HEK293 (cell line): Measurements from ENCODE around the gene TRPM2.

ENCODE experiments used
- CTCF ChIA-PET: fragments of 350-600 bp; formaldehyde crosslinking; extraction: SDS; loops from one replicate; lab custom pipeline; 2021; ENCODE audit warnings: antibody characterized with exemption; lab: Yijun Ruan, JAX
- POLR2A ChIA-PET: fragments of 300-600 bp; formaldehyde crosslinking; extraction: SDS; loops from one replicate; lab custom pipeline; 2020; ENCODE audit warnings: antibody characterized with exemption, inconsistent platforms; lab: Yijun Ruan, JAX
- H3K27ac ChIP-seq: fragments of 200-500 bp; sonication (Bioruptor generic); 2 replicates; pipeline ENCODE4 v1.5.1; 2014; ENCODE audit warnings: low read depth, low read length, control low read depth, inconsistent platforms; ENCODE audit errors: extremely low read depth
- H3K36me3 ChIP-seq, 2 experiments: fragments of 200-500 bp in 1 of 2; sonication (Bioruptor generic) in 1 of 2; 1 replicate in 1 of 2; 2 replicates in 1 of 2; pipeline ENCODE4 v1.5.1; 2014 to 2017; ENCODE audit warnings: inconsistent platforms in 2 of 2, low read length in 2 of 2; ENCODE audit not compliant: control insufficient read depth in 2 of 2, insufficient read depth in 1 of 2
- H3K4me1 ChIP-seq: fragments of 200-500 bp; sonication (Bioruptor generic); 2 replicates; pipeline ENCODE4 v1.5.1; 2014; ENCODE audit warnings: mild to moderate bottlenecking, low read length, inconsistent platforms; ENCODE audit not compliant: control insufficient read depth, insufficient read depth
- H3K4me3 ChIP-seq: 2 replicates; pipeline ENCODE4 v1.5.1; 2011; ENCODE audit warnings: low read depth, mild to moderate bottlenecking, control low read depth, low read length, moderate library complexity
- H3K9me3 ChIP-seq: fragments of 200-500 bp; sonication (Bioruptor generic); 2 replicates; pipeline ENCODE4 v1.5.1; 2014; ENCODE audit warnings: low read depth, low read length, inconsistent platforms; ENCODE audit not compliant: control insufficient read depth, insufficient read depth
- GLIS1 ChIP-seq: fragments of 450-650 bp; formaldehyde crosslinking; IDR thresholded peaks from 2 replicates; pipeline ENCODE4 v1.5.1; 2016; ENCODE audit warnings: missing biosample characterization, missing genetic modification characterization
- KLF7 ChIP-seq: fragments of 450-650 bp; formaldehyde crosslinking; IDR thresholded peaks from 2 replicates; pipeline ENCODE4 v1.5.1; 2016; ENCODE audit warnings: missing biosample characterization, missing genetic modification characterization, borderline replicate concordance
- ZFHX2 ChIP-seq: fragments of 450-650 bp; formaldehyde crosslinking; conservative IDR thresholded peaks from 2 replicates; pipeline ENCODE4 v1.5.1; 2016; ENCODE audit warnings: missing biosample characterization, missing genetic modification characterization
- ZIC2 ChIP-seq: fragments of 450-650 bp; formaldehyde crosslinking; IDR thresholded peaks from 2 replicates; pipeline ENCODE4 v1.5.1; 2016; ENCODE audit warnings: missing biosample characterization, missing genetic modification characterization
- ZNF112 ChIP-seq: fragments of 450-650 bp; formaldehyde crosslinking; IDR thresholded peaks from 2 replicates; pipeline ENCODE4 v1.5.0; 2017; ENCODE audit warnings: missing biosample characterization, missing genetic modification characterization
- ZNF501 ChIP-seq: fragments of 450-650 bp; formaldehyde crosslinking; IDR thresholded peaks from 2 replicates; pipeline ENCODE4 v1.5.1; 2016; ENCODE audit warnings: missing biosample characterization, missing genetic modification characterization
- TF ChIP-seq, protein P1 (sequence below): fragments of 450-650 bp; formaldehyde crosslinking; conservative IDR thresholded peaks from 2 replicates; pipeline ENCODE4 v1.5.1; 2016; ENCODE audit warnings: low read depth, missing biosample characterization, missing genetic modification characterization
- TF ChIP-seq, protein P2 (sequence below): fragments of 450-650 bp; formaldehyde crosslinking; IDR thresholded peaks from 2 replicates; pipeline ENCODE4 v1.5.1; 2016; ENCODE audit warnings: missing biosample characterization, missing genetic modification characterization
- TF ChIP-seq, protein P3 (sequence below): fragments of 450-650 bp; formaldehyde crosslinking; IDR thresholded peaks from 2 replicates; pipeline ENCODE4 v1.5.1; 2016; ENCODE audit warnings: missing biosample characterization, missing genetic modification characterization, low read depth
- TF ChIP-seq, protein P4 (sequence below): fragments of 450-650 bp; formaldehyde crosslinking; IDR thresholded peaks from 2 replicates; pipeline ENCODE4 v1.5.1; 2017; ENCODE audit warnings: missing biosample characterization, missing genetic modification characterization

TRPM2 gene

DNA sequence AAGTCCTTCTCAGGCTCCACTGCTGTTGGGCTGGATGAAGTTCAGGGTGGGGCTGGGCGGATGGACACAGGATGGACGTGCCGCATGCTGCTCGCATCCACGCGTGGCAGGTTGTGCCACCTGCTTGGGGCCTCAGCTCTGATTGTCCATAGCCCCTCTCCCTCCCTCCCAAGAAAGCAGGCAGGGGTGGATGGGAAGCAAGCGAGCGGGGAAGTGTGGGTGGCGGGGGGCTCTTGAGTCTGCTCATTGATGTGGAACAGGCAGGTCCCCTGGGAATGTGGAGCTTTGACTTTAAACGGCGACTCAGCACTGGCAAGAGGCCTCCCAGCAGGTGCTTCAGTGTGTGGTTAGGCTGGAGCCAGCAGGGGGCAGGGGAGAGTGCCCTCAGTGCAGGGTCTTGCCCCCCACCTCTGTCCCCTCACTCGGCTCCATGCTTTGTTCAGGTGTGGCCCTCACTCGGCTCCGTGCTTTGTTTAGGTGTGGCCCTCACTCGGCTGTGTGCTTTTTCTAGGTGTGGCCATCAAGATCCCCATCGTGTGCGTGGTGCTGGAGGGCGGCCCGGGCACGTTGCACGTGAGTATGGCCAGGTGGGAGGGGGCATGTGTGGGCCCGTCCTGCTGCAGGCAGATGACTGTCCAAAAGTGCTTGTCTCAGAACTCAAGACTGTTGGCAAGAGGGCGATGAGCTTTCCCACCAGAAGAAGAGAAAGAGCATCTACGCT lies 23.9 kb downstream of the TRPM2 start (continued):
- TF ChIP-seq, protein P1, sequence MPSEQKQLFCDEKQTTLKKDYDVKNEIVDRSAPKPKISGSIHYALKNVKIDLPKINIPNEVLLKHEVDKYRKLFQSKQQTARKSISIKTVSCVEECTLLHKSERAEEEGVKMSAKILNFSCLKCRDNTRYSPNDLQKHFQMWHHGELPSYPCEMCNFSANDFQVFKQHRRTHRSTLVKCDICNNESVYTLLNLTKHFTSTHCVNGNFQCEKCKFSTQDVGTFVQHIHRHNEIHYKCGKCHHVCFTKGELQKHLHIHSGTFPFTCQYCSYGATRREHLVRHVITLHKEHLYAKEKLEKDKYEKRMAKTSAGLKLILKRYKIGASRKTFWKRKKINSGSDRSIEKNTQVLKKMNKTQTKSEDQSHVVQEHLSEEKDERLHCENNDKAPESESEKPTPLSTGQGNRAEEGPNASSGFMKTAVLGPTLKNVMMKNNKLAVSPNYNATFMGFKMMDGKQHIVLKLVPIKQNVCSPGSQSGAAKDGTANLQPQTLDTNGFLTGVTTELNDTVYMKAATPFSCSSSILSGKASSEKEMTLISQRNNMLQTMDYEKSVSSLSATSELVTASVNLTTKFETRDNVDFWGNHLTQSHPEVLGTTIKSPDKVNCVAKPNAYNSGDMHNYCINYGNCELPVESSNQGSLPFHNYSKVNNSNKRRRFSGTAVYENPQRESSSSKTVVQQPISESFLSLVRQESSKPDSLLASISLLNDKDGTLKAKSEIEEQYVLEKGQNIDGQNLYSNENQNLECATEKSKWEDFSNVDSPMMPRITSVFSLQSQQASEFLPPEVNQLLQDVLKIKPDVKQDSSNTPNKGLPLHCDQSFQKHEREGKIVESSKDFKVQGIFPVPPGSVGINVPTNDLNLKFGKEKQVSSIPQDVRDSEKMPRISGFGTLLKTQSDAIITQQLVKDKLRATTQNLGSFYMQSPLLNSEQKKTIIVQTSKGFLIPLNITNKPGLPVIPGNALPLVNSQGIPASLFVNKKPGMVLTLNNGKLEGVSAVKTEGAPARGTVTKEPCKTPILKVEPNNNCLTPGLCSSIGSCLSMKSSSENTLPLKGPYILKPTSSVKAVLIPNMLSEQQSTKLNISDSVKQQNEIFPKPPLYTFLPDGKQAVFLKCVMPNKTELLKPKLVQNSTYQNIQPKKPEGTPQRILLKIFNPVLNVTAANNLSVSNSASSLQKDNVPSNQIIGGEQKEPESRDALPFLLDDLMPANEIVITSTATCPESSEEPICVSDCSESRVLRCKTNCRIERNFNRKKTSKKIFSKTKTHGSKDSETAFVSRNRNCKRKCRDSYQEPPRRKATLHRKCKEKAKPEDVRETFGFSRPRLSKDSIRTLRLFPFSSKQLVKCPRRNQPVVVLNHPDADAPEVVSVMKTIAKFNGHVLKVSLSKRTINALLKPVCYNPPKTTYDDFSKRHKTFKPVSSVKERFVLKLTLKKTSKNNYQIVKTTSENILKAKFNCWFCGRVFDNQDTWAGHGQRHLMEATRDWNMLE (tag by site-specific recombination), result no peak
- TF ChIP-seq, protein P2, sequence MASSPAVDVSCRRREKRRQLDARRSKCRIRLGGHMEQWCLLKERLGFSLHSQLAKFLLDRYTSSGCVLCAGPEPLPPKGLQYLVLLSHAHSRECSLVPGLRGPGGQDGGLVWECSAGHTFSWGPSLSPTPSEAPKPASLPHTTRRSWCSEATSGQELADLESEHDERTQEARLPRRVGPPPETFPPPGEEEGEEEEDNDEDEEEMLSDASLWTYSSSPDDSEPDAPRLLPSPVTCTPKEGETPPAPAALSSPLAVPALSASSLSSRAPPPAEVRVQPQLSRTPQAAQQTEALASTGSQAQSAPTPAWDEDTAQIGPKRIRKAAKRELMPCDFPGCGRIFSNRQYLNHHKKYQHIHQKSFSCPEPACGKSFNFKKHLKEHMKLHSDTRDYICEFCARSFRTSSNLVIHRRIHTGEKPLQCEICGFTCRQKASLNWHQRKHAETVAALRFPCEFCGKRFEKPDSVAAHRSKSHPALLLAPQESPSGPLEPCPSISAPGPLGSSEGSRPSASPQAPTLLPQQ, result 0 out of 2 replicates have a peak, but pooled peaks have one; percentile 26
- no peak for TF ChIP-seq KLF7 (tag by site-specific recombination)
- TF ChIP-seq ZFHX2 (tag by site-specific recombination), result peak; percentile 78
- TF ChIP-seq, protein P3, sequence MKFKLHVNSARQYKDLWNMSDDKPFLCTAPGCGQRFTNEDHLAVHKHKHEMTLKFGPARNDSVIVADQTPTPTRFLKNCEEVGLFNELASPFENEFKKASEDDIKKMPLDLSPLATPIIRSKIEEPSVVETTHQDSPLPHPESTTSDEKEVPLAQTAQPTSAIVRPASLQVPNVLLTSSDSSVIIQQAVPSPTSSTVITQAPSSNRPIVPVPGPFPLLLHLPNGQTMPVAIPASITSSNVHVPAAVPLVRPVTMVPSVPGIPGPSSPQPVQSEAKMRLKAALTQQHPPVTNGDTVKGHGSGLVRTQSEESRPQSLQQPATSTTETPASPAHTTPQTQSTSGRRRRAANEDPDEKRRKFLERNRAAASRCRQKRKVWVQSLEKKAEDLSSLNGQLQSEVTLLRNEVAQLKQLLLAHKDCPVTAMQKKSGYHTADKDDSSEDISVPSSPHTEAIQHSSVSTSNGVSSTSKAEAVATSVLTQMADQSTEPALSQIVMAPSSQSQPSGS (tag by site-specific recombination), result no peak
- peak; percentile 24; the same call in 1 of the 2 replicates for TF ChIP-seq GLIS1
- peak; percentile 97 for TF ChIP-seq ZIC2
- TF ChIP-seq ZNF501 (tag by site-specific recombination), result no peak
- no peak for TF ChIP-seq ZNF112 (tag by site-specific recombination)

DNA sequence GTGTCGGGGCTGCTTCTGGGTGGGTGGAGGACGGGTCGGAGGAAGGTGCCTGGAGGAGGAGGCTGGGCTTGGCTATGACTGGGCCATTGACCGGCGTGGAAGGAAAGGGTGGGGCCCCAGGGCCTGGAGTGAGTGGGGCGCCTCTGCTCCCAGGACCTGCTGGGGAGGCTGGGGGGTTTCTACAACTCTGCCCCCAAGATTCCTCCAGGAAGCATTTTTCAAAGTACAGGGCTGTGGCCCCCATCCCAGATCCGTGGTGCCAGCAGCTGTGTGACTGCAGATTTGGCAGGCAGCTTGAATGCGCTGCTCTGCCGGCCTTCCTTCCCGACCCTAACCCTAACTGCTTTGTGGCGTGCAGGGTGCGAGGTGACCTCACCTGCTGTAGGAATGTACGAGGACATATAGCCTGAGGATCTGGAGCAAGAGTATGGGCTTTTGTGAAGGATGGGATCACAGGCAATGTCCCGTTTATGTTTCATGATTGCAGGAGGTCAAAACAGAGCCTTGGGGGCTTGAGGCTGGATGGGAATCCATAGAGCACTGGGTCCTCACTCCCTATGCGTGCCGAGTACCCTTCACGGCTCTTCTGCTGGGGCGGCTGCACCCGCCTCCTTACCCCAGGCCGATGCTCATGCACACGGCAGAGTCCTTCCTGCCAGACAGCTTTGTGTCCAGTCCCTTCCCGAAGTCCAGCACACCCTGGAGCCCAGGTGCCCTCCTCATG lies 24.7 kb downstream of the TRPM2 start:
- ChIA-PET CTCF (interaction anchor here (1.0 kb wide), 1 partner anchor 282 kb away, joined by 4 read pairs; no protein-coding TSS in a partner anchor), POLR2A (no interaction called here)
- Histone ChIP-seq H3K4me3 (no peak overlapping the region), H3K36me3 (no peaks in the 10 kb centered on the region), H3K27ac (no peak overlapping the region), H3K9me3 (no peaks in the 10 kb centered on the region), H3K4me1 (no peaks in the 10 kb centered on the region)
- TF ChIP-seq, protein P4, sequence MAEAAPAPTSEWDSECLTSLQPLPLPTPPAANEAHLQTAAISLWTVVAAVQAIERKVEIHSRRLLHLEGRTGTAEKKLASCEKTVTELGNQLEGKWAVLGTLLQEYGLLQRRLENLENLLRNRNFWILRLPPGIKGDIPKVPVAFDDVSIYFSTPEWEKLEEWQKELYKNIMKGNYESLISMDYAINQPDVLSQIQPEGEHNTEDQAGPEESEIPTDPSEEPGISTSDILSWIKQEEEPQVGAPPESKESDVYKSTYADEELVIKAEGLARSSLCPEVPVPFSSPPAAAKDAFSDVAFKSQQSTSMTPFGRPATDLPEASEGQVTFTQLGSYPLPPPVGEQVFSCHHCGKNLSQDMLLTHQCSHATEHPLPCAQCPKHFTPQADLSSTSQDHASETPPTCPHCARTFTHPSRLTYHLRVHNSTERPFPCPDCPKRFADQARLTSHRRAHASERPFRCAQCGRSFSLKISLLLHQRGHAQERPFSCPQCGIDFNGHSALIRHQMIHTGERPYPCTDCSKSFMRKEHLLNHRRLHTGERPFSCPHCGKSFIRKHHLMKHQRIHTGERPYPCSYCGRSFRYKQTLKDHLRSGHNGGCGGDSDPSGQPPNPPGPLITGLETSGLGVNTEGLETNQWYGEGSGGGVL (tag by site-specific recombination), result no peak
- TF ChIP-seq GLIS1, result no peak
- TF ChIP-seq ZFHX2 (tag by site-specific recombination), result peak; percentile 64
